Endothelial cell of umbilical vein (primary cell): ENCODE results near the gene GRAMD2B. TPM values are rescaled to one million over a fixed set of nuclear protein-coding genes. Genes with fewer than 3 reads are reported as not detected.
"Not testable (repeated sequence)": the region's sequence is repeated elsewhere in the genome, so short reads cannot be mapped to it uniquely, and the experiment has no call there.

Experiments
- BruUV-seq: library from RNA; stranded (reverse); fragments of 400-500 nt; replicated peaks from 2 replicates; lab custom pipeline; 2021; lab: Mats Ljungman, UMichigan
- CTCF ChIA-PET: fragments of 300-600, 350-600 bp; sonication (Branson Sonifier 250); formaldehyde crosslinking; loops from one replicate; lab custom pipeline; 2021; ENCODE audit warnings: antibody characterized with exemption, inconsistent platforms; lab: Charles Lee
- POLR2A ChIA-PET: fragments of 300-600, 350-600 bp; sonication (Branson Sonifier 250); formaldehyde crosslinking; loops from one replicate; lab custom pipeline; 2021; ENCODE audit warnings: antibody characterized with exemption, inconsistent platforms; lab: Charles Lee
- DNase-seq: peaks from one replicate; pipeline ENCODE4 v3.0.0-alpha.2; 2011; ENCODE audit warnings: low read depth, low spot score
- FAIRE-seq: peaks from 2 replicates; lab custom pipeline; 2011; peaks lifted over from hg19 to GRCh38; lab: Jason Lieb, UNC
- H2AFZ ChIP-seq: 2 replicates; pipeline ENCODE4 v1.6.0; 2012; ENCODE audit warnings: low read depth, low read length, control low read depth, inconsistent platforms
- H3K27ac ChIP-seq: 2 replicates; pipeline ENCODE4 v1.5.1; 2011; ENCODE audit warnings: low read depth, mild to moderate bottlenecking, control low read depth, low read length, moderate library complexity; ENCODE audit not compliant: insufficient read depth
- H3K27me3 ChIP-seq, 2 experiments: 2 replicates each; pipeline versions ENCODE4 v1.6.0 to v1.6.1; 2011; ENCODE audit warnings: low read length in 2 of 2, mixed read lengths in 1 of 2; ENCODE audit not compliant: control insufficient read depth in 2 of 2, insufficient read depth in 2 of 2
- H3K36me3 ChIP-seq, 2 experiments: 2 replicates in 1 of 2; 3 replicates in 1 of 2; pipeline ENCODE4 v1.5.1; 2011; ENCODE audit warnings: low read length in 2 of 2, mild to moderate bottlenecking in 1 of 2, moderate library complexity in 1 of 2; ENCODE audit not compliant: control insufficient read depth in 2 of 2, insufficient read depth in 2 of 2; ENCODE audit errors: extremely low read depth in 1 of 2
- H3K4me1 ChIP-seq: 3 replicates; pipeline ENCODE4 v1.5.1; 2011; ENCODE audit warnings: mild to moderate bottlenecking, low read length; ENCODE audit not compliant: control insufficient read depth, insufficient read depth; ENCODE audit errors: extremely low read depth
- H3K4me2 ChIP-seq: 2 replicates; pipeline ENCODE4 v1.6.1; 2011; ENCODE audit warnings: low read length, control low read depth, mixed read lengths; ENCODE audit not compliant: insufficient read depth
- H3K4me3 ChIP-seq, 3 experiments: fragments of 200-600 bp in 1 of 3; sonication (generic), shearing (Covaris generic) in 1 of 3; replicated peaks in 1 of 3; 2 replicates each; pipeline ENCODE4 v1.5.1; 2011 to 2016; ENCODE audit warnings: control low read depth in 3 of 3, low read length in 3 of 3, mild to moderate bottlenecking in 2 of 3, inconsistent platforms in 1 of 3, low read depth in 1 of 3, moderate library complexity in 1 of 3; ENCODE audit not compliant: insufficient read depth in 1 of 3
- H3K79me2 ChIP-seq: 2 replicates; pipeline ENCODE4 v1.6.0; 2012; ENCODE audit warnings: low read length, inconsistent platforms; ENCODE audit not compliant: control insufficient read depth, insufficient read depth
- H3K9ac ChIP-seq: replicated peaks from 2 replicates; pipeline ENCODE3; 2011; ENCODE audit warnings: low read length, control low read depth; ENCODE audit not compliant: insufficient read depth; ENCODE audit errors: extremely low read depth
- H3K9me1 ChIP-seq: replicated peaks from 3 replicates; pipeline ENCODE4 v1.6.0; 2011; ENCODE audit warnings: mild to moderate bottlenecking, low read length; ENCODE audit not compliant: control insufficient read depth, insufficient read depth; ENCODE audit errors: extremely low read depth
- H3K9me3 ChIP-seq: replicated peaks from 2 replicates; pipeline ENCODE4 v1.5.1; 2012; ENCODE audit warnings: low read length, inconsistent platforms; ENCODE audit not compliant: control insufficient read depth, insufficient read depth
- H4K20me1 ChIP-seq: replicated peaks from 2 replicates; pipeline ENCODE3; 2011; ENCODE audit warnings: mild to moderate bottlenecking, low read length; ENCODE audit not compliant: control insufficient read depth, insufficient read depth; ENCODE audit errors: extremely low read depth
- POLR2AphosphoS5 ChIP-seq: IDR thresholded peaks from 2 replicates; pipeline ENCODE4 v1.6.1; 2012; ENCODE audit warnings: low read depth, mild to moderate bottlenecking, control low read depth, low read length, moderate library complexity; ENCODE audit not compliant: insufficient read depth
- dilution Hi-C: fragments of 300-500 bp; cut with MboI; formaldehyde crosslinking; loops from one replicate; pipeline ENCODE4 v1.15.0; 2019; ENCODE audit warnings: low sequenced_read_pairs; ENCODE audit not compliant: extremely low pct_ligation_motif_present
- intact Hi-C: fragments of 100-400 bp; cut with micrococcal nuclease; formaldehyde crosslinking; loops from one replicate; pipeline ENCODE4 v1.10.0; 2022
- polyA plus RNA-seq, 4 experiments: library from polyadenylated mRNA; depleted of rRNA in 3 of 4; stranded (reverse) in 3 of 4; unstranded in 1 of 4; fragments of >200 nt; gene quantifications; 2 replicates each; pipeline versions ENCODE4 v1.2.1 to v1.2.3, GENCODE V29; 2011 to 2012; ENCODE audit warnings: missing spikeins in 1 of 4
- total RNA-seq: library from RNA; stranded (reverse); gene quantifications from 2 replicates; pipeline ENCODE4 v1.2.3, GENCODE V29; 2021
- TF ChIP-seq, protein P1 (sequence below), 2 donors: IDR thresholded peaks; 1 replicate in 1 of 2; 2 replicates in 1 of 2; pipeline ENCODE4 v1.5.1; 2011; ENCODE audit warnings: low read length in 2 of 2, mild to moderate bottlenecking in 2 of 2, moderate library complexity in 2 of 2, control low read depth in 1 of 2, inconsistent platforms in 1 of 2, low read depth in 1 of 2; ENCODE audit not compliant: insufficient read depth in 1 of 2; ENCODE audit errors: extremely low read depth in 1 of 2

GRAMD2B gene
- total and polyA plus RNA-seq, 2 donors (not counting 3 experiments of a cell fraction or from before 2014, with no cell fraction given), result 2.0 to 5.5 TPM

DNA sequence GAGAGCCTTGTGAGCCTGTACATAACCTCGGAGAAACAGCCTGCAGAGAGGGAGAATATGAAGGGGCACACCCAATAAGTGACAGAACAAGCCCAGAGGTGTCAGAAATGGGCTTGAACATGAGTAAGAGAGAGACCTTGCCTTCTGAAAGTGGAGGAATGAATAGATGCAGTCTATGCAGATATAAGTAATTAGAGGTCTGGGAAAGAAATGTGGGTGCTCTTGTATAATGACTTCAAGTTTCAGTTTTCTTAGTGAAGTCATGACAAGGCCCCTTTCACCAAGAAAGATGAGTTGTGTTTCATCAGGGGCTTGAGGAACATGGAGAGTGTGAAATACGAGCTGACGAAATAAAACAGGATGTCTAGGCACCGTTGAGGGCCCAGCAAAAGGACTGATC lies 15.1 kb downstream of the GRAMD2B start:
- FAIRE-seq (no peak), DNase-seq (no peak)
- Histone ChIP-seq H3K27me3 (no peaks in the 10 kb centered on the region), H3K36me3 (no peaks in the 10 kb centered on the region), H3K4me2 (no peak overlapping the region), H3K4me1 (no peaks in the 10 kb centered on the region), H3K9me3 (no peaks in the 10 kb centered on the region), H3K79me2 (no peaks in the 10 kb centered on the region), H3K9me1 (no peaks in the 10 kb centered on the region), H3K9ac (no peak overlapping the region), H2AFZ (no peak overlapping the region), H3K4me3 (no peak overlapping the region), H3K27ac (no peak overlapping the region), H4K20me1 (no peaks in the 10 kb centered on the region)
- ChIA-PET CTCF (interaction anchor here (1.2 kb wide), 1 partner anchor 12 kb away, joined by 3 read pairs; no protein-coding TSS in a partner anchor), POLR2A (no interaction called here)
- dilution Hi-C loops (no loop called here), intact Hi-C loops (no loop called here)
- BruUV-seq, result no TSS peak
- TF ChIP-seq, protein P1, sequence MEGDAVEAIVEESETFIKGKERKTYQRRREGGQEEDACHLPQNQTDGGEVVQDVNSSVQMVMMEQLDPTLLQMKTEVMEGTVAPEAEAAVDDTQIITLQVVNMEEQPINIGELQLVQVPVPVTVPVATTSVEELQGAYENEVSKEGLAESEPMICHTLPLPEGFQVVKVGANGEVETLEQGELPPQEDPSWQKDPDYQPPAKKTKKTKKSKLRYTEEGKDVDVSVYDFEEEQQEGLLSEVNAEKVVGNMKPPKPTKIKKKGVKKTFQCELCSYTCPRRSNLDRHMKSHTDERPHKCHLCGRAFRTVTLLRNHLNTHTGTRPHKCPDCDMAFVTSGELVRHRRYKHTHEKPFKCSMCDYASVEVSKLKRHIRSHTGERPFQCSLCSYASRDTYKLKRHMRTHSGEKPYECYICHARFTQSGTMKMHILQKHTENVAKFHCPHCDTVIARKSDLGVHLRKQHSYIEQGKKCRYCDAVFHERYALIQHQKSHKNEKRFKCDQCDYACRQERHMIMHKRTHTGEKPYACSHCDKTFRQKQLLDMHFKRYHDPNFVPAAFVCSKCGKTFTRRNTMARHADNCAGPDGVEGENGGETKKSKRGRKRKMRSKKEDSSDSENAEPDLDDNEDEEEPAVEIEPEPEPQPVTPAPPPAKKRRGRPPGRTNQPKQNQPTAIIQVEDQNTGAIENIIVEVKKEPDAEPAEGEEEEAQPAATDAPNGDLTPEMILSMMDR (IDR thresholded peaks at IDR 0.05; ENCODE audit: extremely low read depth in 1 of 2, insufficient read depth in 1 of 2, low read depth in 1 of 2, low read length in 2 of 2), result no peak

- FAIRE-seq (no peak), DNase-seq (no peak)
- Histone ChIP-seq H3K4me1 (no peaks in the 10 kb centered on the region), H3K79me2 (no peaks in the 10 kb centered on the region), H3K4me3 (no peak overlapping the region), H3K9me1 (no peaks in the 10 kb centered on the region), H3K27ac (no peak overlapping the region), H4K20me1 (no peaks in the 10 kb centered on the region), H3K9me3 (no peaks in the 10 kb centered on the region), H3K4me2 (no peak overlapping the region), H3K27me3 (no peaks in the 10 kb centered on the region), H2AFZ (no peak overlapping the region), H3K9ac (no peak overlapping the region), H3K36me3 (no peaks in the 10 kb centered on the region)
- intact Hi-C loops (no loop called here), dilution Hi-C loops (no loop called here)
- CTCF ChIA-PET, result interaction anchor here (1.2 kb wide), 1 partner anchor 11 kb away, joined by 3 read pairs; no protein-coding TSS in a partner anchor
- TF ChIP-seq, protein P1 (IDR thresholded peaks at IDR 0.05; ENCODE audit: extremely low read depth in 1 of 2, insufficient read depth in 1 of 2, low read depth in 1 of 2, low read length in 2 of 2), result no peak
- TF ChIP-seq POLR2AphosphoS5, result no peak
- POLR2A ChIA-PET, result no interaction called here
- no TSS peak for BruUV-seq
These were observed 15.7 kb downstream of the GRAMD2B start for GRCh38 chr5:126438868-126439267.

GRCh38 chr5:126439724-126440123 lies 16.5 kb downstream of the GRAMD2B start:
- H3K9me3 ChIP-seq, H3K36me3 ChIP-seq, H3K4me2 ChIP-seq, H3K27ac ChIP-seq, BruUV-seq, intact Hi-C loops, H2AFZ ChIP-seq, POLR2A ChIA-PET, H4K20me1 ChIP-seq, dilution Hi-C loops, FAIRE-seq, H3K9ac ChIP-seq, H3K4me1 ChIP-seq, DNase-seq, CTCF ChIA-PET, H3K4me3 ChIP-seq, H3K9me1 ChIP-seq, H3K79me2 ChIP-seq, H3K27me3 ChIP-seq: not testable (repeated sequence)
